A549 (cell line): ENCODE measurements around the gene TBX18.

Source experiments
- BHLHE40 ChIP-seq: IDR thresholded peaks from 2 replicates; pipeline ENCODE4 v1.6.1; 2012; ENCODE audit warnings: low read depth, low read length, inconsistent platforms
- CTCF ChIP-seq: fragments of >200 bp; sonication (Bioruptor Twin); formaldehyde crosslinking; IDR thresholded peaks from 3 replicates; pipeline ENCODE4 v1.5.1; 2016
- EP300 ChIP-seq, 2 experiments: fragments of >200 bp; sonication (Bioruptor Twin); formaldehyde crosslinking; IDR thresholded peaks; 2 replicates in 1 of 2; 3 replicates in 1 of 2; pipeline ENCODE4 v1.6.1; 2016 to 2017
- HEYL ChIP-seq: fragments of 250-450 bp; sonication (Bioruptor Pico); IDR thresholded peaks from 2 replicates; pipeline ENCODE4 v1.8.0; 2021; ENCODE audit warnings: mild to moderate bottlenecking, moderate library complexity
- JUN ChIP-seq, 2 experiments: fragments of >200 bp; sonication (Bioruptor Twin); formaldehyde crosslinking; IDR thresholded peaks; 2 replicates in 1 of 2; 3 replicates in 1 of 2; pipeline ENCODE4 v1.6.1; 2016 to 2017
- JUNB ChIP-seq: fragments of >200 bp; sonication (Bioruptor Twin); formaldehyde crosslinking; IDR thresholded peaks from 2 replicates; pipeline ENCODE4 v1.6.1; 2016
- KDM1A ChIP-seq: fragments of 200-600 bp; sonication (generic); IDR thresholded peaks from 2 replicates; pipeline ENCODE4 v1.6.1; 2016; ENCODE audit warnings: low read depth, mild to moderate bottlenecking
- POLR2A ChIP-seq: IDR thresholded peaks from 2 replicates; pipeline ENCODE4 v1.6.1; 2012; ENCODE audit warnings: mild to moderate bottlenecking, low read length
- RNF2 ChIP-seq: fragments of 200-600 bp; sonication (generic); IDR thresholded peaks from 2 replicates; pipeline ENCODE4 v1.6.1; 2016; ENCODE audit warnings: low read depth, mild to moderate bottlenecking, antibody characterized with exemption, moderate library complexity, borderline replicate concordance
- USF2 ChIP-seq: fragments of 450-650 bp; IDR thresholded peaks from 2 replicates; pipeline ENCODE4 v1.6.1; 2014; ENCODE audit warnings: antibody characterized with exemption

GRCh38 chr6:84681693-84682326 is 82.6 kb downstream of the TBX18 start:
- TF ChIP-seq CTCF (no peak), USF2 (no peak), HEYL (CRISPR knock-in tag) (no peak), BHLHE40 (no peak), KDM1A (no peak), JUN (IDR thresholded peaks at IDR 0.05) (no peak), POLR2A (no peak), EP300 (IDR thresholded peaks at IDR 0.05) (no peak), RNF2 (no peak), JUNB (no peak)
